Upper lobe of left lung (tissue), 6 donors: ENCODE results near the gene RPS6KA3. TPM values are rescaled to one million over a fixed set of nuclear protein-coding genes. Genes with fewer than 3 reads are reported as not detected.

Experiments
- ATAC-seq, 2 donors: fragments of 200-7000 bp; cut with Tn5 transposase; one replicate each; pipeline ENCODE4 v1.9.1; 2022; ENCODE audit warnings: mild to moderate bottlenecking in 2 of 2, moderate library complexity in 2 of 2; ENCODE audit not compliant: low FRiP score in 2 of 2
- DNase-seq, 2 donors: peaks; one replicate each; pipeline ENCODE4 v3.0.0-alpha.2; 2019 to 2020
- H3K27ac ChIP-seq, 4 donors: fragments of 200-600 bp; sonication (generic); one replicate each; pipeline ENCODE4 v1.5.1; 2016 to 2019
- H3K27me3 ChIP-seq, 4 donors: fragments of 200-600 bp; sonication (generic); one replicate each; pipeline ENCODE4 v1.5.1; 2017 to 2019
- H3K36me3 ChIP-seq, 4 donors: fragments of 200-600 bp; sonication (generic); one replicate each; pipeline ENCODE4 v1.5.1; 2016 to 2019
- H3K4me1 ChIP-seq, 4 donors: fragments of 200-600 bp; sonication (generic); one replicate each; pipeline ENCODE4 v1.5.1; 2018 to 2019
- H3K4me3 ChIP-seq, 4 donors: fragments of 200-600 bp; sonication (generic); one replicate each; pipeline ENCODE4 v1.5.1; 2017 to 2019; ENCODE audit warnings: mild to moderate bottlenecking in 2 of 4, moderate library complexity in 1 of 4
- H3K9me3 ChIP-seq, 4 donors: fragments of 200-600 bp; sonication (generic); one replicate each; pipeline ENCODE4 v1.5.1; 2018 to 2019
- EP300 ChIP-seq, 4 donors: sonication (generic); formaldehyde crosslinking; IDR thresholded peaks; one replicate each; pipeline ENCODE4 v1.5.1; 2017; ENCODE audit warnings: antibody characterized with exemption in 4 of 4, control low read depth in 2 of 4
- POLR2A ChIP-seq, 4 donors: fragments of 450-650 bp; IDR thresholded peaks; one replicate each; pipeline ENCODE4 v1.5.1; 2016 to 2017; ENCODE audit warnings: antibody characterized with exemption in 4 of 4, mild to moderate bottlenecking in 2 of 4
- POLR2AphosphoS5 ChIP-seq, 2 donors: sonication (generic); formaldehyde crosslinking; IDR thresholded peaks; one replicate each; pipeline ENCODE4 v1.5.1; 2017; ENCODE audit warnings: antibody characterized with exemption in 2 of 2
- WGBS, 2 donors: methylation state at CpG; one replicate each; pipeline ENCODE4 v1.1.5; 2017 to 2018; 5-methylcytosine and 5-hydroxymethylcytosine counted together
- total RNA-seq, 6 donors: library from RNA; depleted of rRNA in 4 of 6; stranded (reverse); fragments of >200 nt in 4 of 6; gene quantifications; one replicate each; pipeline versions ENCODE4 v1.1.0 to v1.2.1, GENCODE V29; 2016 to 2021
- TF ChIP-seq, protein P1 (sequence below), 6 experiments: fragments of 450-650 bp in 4 of 6; fragments of 200-600 bp in 2 of 6; sonication (generic) in 2 of 6; IDR thresholded peaks; one replicate each; pipeline ENCODE4 v1.5.1; 2016 to 2019; ENCODE audit warnings: antibody characterized with exemption in 6 of 6
- donor health status: DM: no; HTN: no; CAD: no; lungs with moderate emphysema.
- donor health status: DM: no; HTN: yes; CAD: no; lungs with severe emphysema.

Gene RPS6KA3
- total RNA-seq, result 10 to 100 TPM; 24.6 to 93.0 (median 58.4) TPM

GRCh38 chrX:20266810-20267606 lies at the start of gene RPS6KA3:
Gene RPS6KA3 (minus strand): TSS chrX:20266909. CDS start chrX:20266632, 277 bp downstream.
- peak; percentile 97 to 98 for DNase-seq

GRCh38 chrX:20315140-20315539 lies 48.4 kb upstream of the RPS6KA3 start:
- Histone ChIP-seq H3K9me3 (no peaks in the 10 kb centered on the region), H3K4me1 (no peaks in the 10 kb centered on the region), H3K27ac (no peak overlapping the region), H3K36me3 (no peaks in the 10 kb centered on the region), H3K27me3 (no peaks in the 10 kb centered on the region), H3K4me3 (no peak overlapping the region)
- 45 to 49% methylated on average over 2 of the region's 2 CpGs for WGBS, 2 donors
- TF ChIP-seq, protein P1, sequence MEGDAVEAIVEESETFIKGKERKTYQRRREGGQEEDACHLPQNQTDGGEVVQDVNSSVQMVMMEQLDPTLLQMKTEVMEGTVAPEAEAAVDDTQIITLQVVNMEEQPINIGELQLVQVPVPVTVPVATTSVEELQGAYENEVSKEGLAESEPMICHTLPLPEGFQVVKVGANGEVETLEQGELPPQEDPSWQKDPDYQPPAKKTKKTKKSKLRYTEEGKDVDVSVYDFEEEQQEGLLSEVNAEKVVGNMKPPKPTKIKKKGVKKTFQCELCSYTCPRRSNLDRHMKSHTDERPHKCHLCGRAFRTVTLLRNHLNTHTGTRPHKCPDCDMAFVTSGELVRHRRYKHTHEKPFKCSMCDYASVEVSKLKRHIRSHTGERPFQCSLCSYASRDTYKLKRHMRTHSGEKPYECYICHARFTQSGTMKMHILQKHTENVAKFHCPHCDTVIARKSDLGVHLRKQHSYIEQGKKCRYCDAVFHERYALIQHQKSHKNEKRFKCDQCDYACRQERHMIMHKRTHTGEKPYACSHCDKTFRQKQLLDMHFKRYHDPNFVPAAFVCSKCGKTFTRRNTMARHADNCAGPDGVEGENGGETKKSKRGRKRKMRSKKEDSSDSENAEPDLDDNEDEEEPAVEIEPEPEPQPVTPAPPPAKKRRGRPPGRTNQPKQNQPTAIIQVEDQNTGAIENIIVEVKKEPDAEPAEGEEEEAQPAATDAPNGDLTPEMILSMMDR (IDR thresholded peaks at IDR 0.05), result no peak
- no peak for TF ChIP-seq EP300 (IDR thresholded peaks at IDR 0.05)
- TF ChIP-seq POLR2AphosphoS5 (IDR thresholded peaks at IDR 0.05), result no peak
- no peak for TF ChIP-seq POLR2A (IDR thresholded peaks at IDR 0.05)
- DNase-seq, result peak in 1 of 2 donors; percentile 21
- ATAC-seq, result no peak

More at GRCh38 chrX:20266810-20267606, at the start of gene RPS6KA3:
- TF ChIP-seq POLR2A (IDR thresholded peaks at IDR 0.05) (peak in 3 of 4 donors; percentile 49 to 82 (median 64)), POLR2AphosphoS5 (IDR thresholded peaks at IDR 0.05) (peak; percentile 58 to 83), EP300 (IDR thresholded peaks at IDR 0.05) (peak in 1 of 4 donors; percentile 25)
- TF ChIP-seq, protein P1 (IDR thresholded peaks at IDR 0.05), result no peak
- peak within 1 kb of the TSS; percentile 87 to 94 (median 91) for H3K27ac ChIP-seq
- no peaks in the 10 kb centered on the region for H3K36me3 ChIP-seq
- no peaks in the 10 kb centered on the region for H3K27me3 ChIP-seq
- 30% methylated on average over 69 of the region's 77 CpGs; no CpG with 5 or more reads in 1 of the 2 donors for WGBS, 2 donors
- peak; percentile 95 for ATAC-seq
- H3K9me3 ChIP-seq, result no peaks in the 10 kb centered on the region
- H3K4me1 ChIP-seq, result peaks cover 0 to 11% (median 8%) of the 10 kb centered on the region in 4 donors
- H3K4me3 ChIP-seq, result peak within 1 kb of the TSS; percentile 30 to 72 (median 66)

DNA sequence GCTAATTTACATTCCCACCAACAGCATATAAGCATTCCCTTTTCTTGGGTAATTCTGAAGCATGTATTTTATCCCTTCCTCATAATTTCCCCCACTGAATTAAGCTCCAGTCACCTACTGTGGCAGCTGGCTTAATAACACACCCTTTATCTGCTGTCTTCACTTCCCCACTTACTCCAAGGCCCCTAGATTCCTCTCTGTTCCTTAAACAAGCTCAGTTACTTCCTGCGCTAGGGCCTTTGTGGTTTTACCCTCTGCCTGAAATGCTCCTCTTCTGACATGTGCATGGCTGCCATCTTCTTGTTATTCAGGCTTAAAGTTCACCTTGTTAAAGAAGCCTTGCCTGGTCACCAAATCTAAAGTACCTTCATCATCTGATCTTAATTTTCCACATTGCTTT lies 47.2 kb upstream of the RPS6KA3 start:
- TF ChIP-seq, protein P1 (IDR thresholded peaks at IDR 0.05), result no peak
- no peak for TF ChIP-seq POLR2A (IDR thresholded peaks at IDR 0.05)
- no peak for TF ChIP-seq POLR2AphosphoS5 (IDR thresholded peaks at IDR 0.05)
- TF ChIP-seq EP300 (IDR thresholded peaks at IDR 0.05), result no peak
- DNase-seq, result no peak
- H3K27ac ChIP-seq, result no peak overlapping the region
- no peaks in the 10 kb centered on the region for H3K4me1 ChIP-seq
- H3K9me3 ChIP-seq, result no peaks in the 10 kb centered on the region
- 65 to 71% methylated on average over 1 of the region's 1 CpG for WGBS, 2 donors
- no peak overlapping the region for H3K4me3 ChIP-seq
- ATAC-seq, result peak in 1 of 2 donors; percentile 46
- no peaks in the 10 kb centered on the region for H3K36me3 ChIP-seq
- no peaks in the 10 kb centered on the region for H3K27me3 ChIP-seq

GRCh38 chrX:20312018-20312417 lies 45.3 kb upstream of the RPS6KA3 start:
- DNase-seq (no peak), ATAC-seq (no peak)
- H3K4me1 ChIP-seq, result no peaks in the 10 kb centered on the region
- TF ChIP-seq, protein P1 (IDR thresholded peaks at IDR 0.05), result no peak
- no peak for TF ChIP-seq POLR2A (IDR thresholded peaks at IDR 0.05)
- H3K27me3 ChIP-seq, result no peaks in the 10 kb centered on the region
- H3K27ac ChIP-seq, result no peak overlapping the region
- 71 to 73% methylated on average over 1 of the region's 1 CpG for WGBS, 2 donors
- no peaks in the 10 kb centered on the region for H3K9me3 ChIP-seq
- H3K36me3 ChIP-seq, result no peaks in the 10 kb centered on the region
- H3K4me3 ChIP-seq, result no peak overlapping the region
